ENCODE results near the gene KIRREL3. TPM values are rescaled to one million over a fixed set of nuclear protein-coding genes. Genes with fewer than 3 reads are reported as not detected.

Gene KIRREL3
- total and polyA plus RNA-seq, 12 donors: 0.13 to 0.58 (median 0.30) TPM

GRCh38 chr11:126996036-126996804 lies 4.3 kb downstream of the KIRREL3 start:
- intact Hi-C loops (cut with DNase I): loop anchor here in 3 of 10 donors (10.0 kb wide), 2 partner anchors 281 to 391 kb away; no protein-coding TSS in a partner anchor
- H3K4me1 ChIP-seq: peaks cover 0 to 9% (median 5%) of the 10 kb centered on the region in 9 donors
- no peak for TF ChIP-seq CTCF (IDR thresholded peaks at IDR 0.05)
- 41 to 54% methylated on average over 4 of the region's 4 CpGs for WGBS, 2 donors
- ATAC-seq (peak in 2 of 8 donors; percentile 31 to 34), DNase-seq (no peak)
- no peak overlapping the region for H3K4me3 ChIP-seq
- no peak overlapping the region for H3K27ac ChIP-seq
- no peaks in the 10 kb centered on the region for H3K9me3 ChIP-seq
- H3K36me3 ChIP-seq: no peaks in the 10 kb centered on the region
- peaks cover 7 to 86% (median 66%) of the 10 kb centered on the region in 7 donors for H3K27me3 ChIP-seq

GRCh38 chr11:126993599-126993998 lies 7.0 kb downstream of the KIRREL3 start:
- no peaks in the 10 kb centered on the region for H3K9me3 ChIP-seq
- no peak for TF ChIP-seq CTCF (IDR thresholded peaks at IDR 0.05)
- intact Hi-C loops (cut with DNase I): loop anchor here in 9 of 10 donors (5.0 to 10.0 kb wide), 5 partner anchors 276 to 551 kb away; no protein-coding TSS in a partner anchor
- H3K27ac ChIP-seq: no peak overlapping the region
- ATAC-seq (no peak), DNase-seq (no peak)
- H3K36me3 ChIP-seq: no peaks in the 10 kb centered on the region
- 86 to 87% methylated on average over 2 of the region's 2 CpGs for WGBS, 2 donors
- no peak overlapping the region for H3K4me3 ChIP-seq
- H3K27me3 ChIP-seq: peaks cover 5 to 86% (median 57%) of the 10 kb centered on the region in 7 donors
- no peaks in the 10 kb centered on the region for H3K4me1 ChIP-seq

GRCh38 chr11:126992804-126993111 lies 7.8 kb downstream of the KIRREL3 start:
- intact Hi-C loops (cut with DNase I): loop anchor here in 9 of 10 donors (5.0 to 10.0 kb wide), 5 partner anchors 275 to 550 kb away; no protein-coding TSS in a partner anchor
- H3K27ac ChIP-seq: no peak overlapping the region
- no peak for DNase-seq
- peaks cover 5 to 81% (median 49%) of the 10 kb centered on the region in 7 donors for H3K27me3 ChIP-seq
- no peak overlapping the region for H3K4me3 ChIP-seq
- ATAC-seq: no peak
- no peaks in the 10 kb centered on the region for H3K4me1 ChIP-seq
- 51 to 74% methylated on average over 2 of the region's 2 CpGs for WGBS, 2 donors
- TF ChIP-seq CTCF (IDR thresholded peaks at IDR 0.05): no peak
- H3K9me3 ChIP-seq: no peaks in the 10 kb centered on the region
- no peaks in the 10 kb centered on the region for H3K36me3 ChIP-seq

- no peaks in the 10 kb centered on the region for H3K36me3 ChIP-seq
- no peak for DNase-seq
- no peaks in the 10 kb centered on the region for H3K9me3 ChIP-seq
- ATAC-seq: peak in 2 of 8 donors; percentile 27 to 41
- H3K4me1 ChIP-seq: no peaks in the 10 kb centered on the region
- WGBS, 2 donors: 67 to 78% methylated on average over 6 of the region's 6 CpGs
- intact Hi-C loops (cut with DNase I): loop anchor here in 9 of 10 donors (5.0 to 10.0 kb wide), 5 partner anchors 275 to 550 kb away; no protein-coding TSS in a partner anchor
- no peak for TF ChIP-seq CTCF (IDR thresholded peaks at IDR 0.05)
- no peak overlapping the region for H3K4me3 ChIP-seq
- H3K27ac ChIP-seq: no peak overlapping the region
- peaks cover 5 to 76% (median 44%) of the 10 kb centered on the region in 7 donors for H3K27me3 ChIP-seq
Observed at GRCh38 chr11:126992065-126992803, 8.3 kb downstream of the KIRREL3 start.
